OCI-LY3 (cell line): ENCODE data around the gene TULP4.

Source experiments
- H2AFZ ChIP-seq: fragments of 200-600, 300-600 bp; shearing (Covaris generic); 2 replicates; pipeline ENCODE4 v1.6.0; 2014; ENCODE audit warnings: antibody characterized with exemption, low read depth, low read length
- H3K27ac ChIP-seq: fragments of 200-600, 300-600 bp; sonication (generic); 2 replicates; pipeline ENCODE4 v1.5.1; 2014; ENCODE audit warnings: mild to moderate bottlenecking, low read length, moderate library complexity, mixed read lengths
- H3K27me3 ChIP-seq: fragments of 200-600, 300-600 bp; sonication (generic); 2 replicates; pipeline ENCODE4 v1.6.1; 2014; ENCODE audit warnings: low read depth, low read length, mixed read lengths
- H3K36me3 ChIP-seq: fragments of 200-600, 300-600 bp; sonication (generic); replicated peaks from 2 replicates; pipeline ENCODE3; 2014; ENCODE audit warnings: low read depth, low read length, mixed read lengths
- H3K4me1 ChIP-seq: fragments of 300-600, 200-600 bp; sonication (generic); 2 replicates; pipeline ENCODE4 v1.6.1; 2014; ENCODE audit warnings: low read length, mixed read lengths
- H3K4me2 ChIP-seq: fragments of 200-600, 300-600 bp; sonication (generic); 2 replicates; pipeline ENCODE4 v1.6.1; 2014; ENCODE audit warnings: low read length, mixed read lengths
- H3K4me3 ChIP-seq: fragments of 300-600, 200-600 bp; sonication (generic); 2 replicates; pipeline ENCODE4 v1.5.1; 2014; ENCODE audit warnings: antibody characterized with exemption, mild to moderate bottlenecking, low read length, moderate library complexity
- H3K79me2 ChIP-seq: fragments of 300-600, 200-600 bp; shearing (Covaris generic); 2 replicates; pipeline ENCODE4 v1.6.1; 2014; ENCODE audit warnings: mild to moderate bottlenecking, low read length, mixed read lengths
- H3K9ac ChIP-seq: fragments of 300-600, 200-600 bp; shearing (Covaris generic); 2 replicates; pipeline ENCODE4 v1.6.0; 2014; ENCODE audit warnings: mild to moderate bottlenecking, low read length, moderate library complexity
- H3K9me3 ChIP-seq: fragments of 200-600, 300-600 bp; shearing (Covaris generic); 2 replicates; pipeline ENCODE4 v1.6.1; 2014; ENCODE audit warnings: low read length, mixed read lengths; ENCODE audit not compliant: insufficient read depth
- H4K20me1 ChIP-seq: fragments of 200-600, 300-600 bp; sonication (generic); 2 replicates; pipeline ENCODE4 v1.6.1; 2016; ENCODE audit warnings: low read length, mixed read lengths; ENCODE audit not compliant: insufficient read depth
- EZH2phosphoT487 ChIP-seq: fragments of 200-600 bp; shearing (Covaris generic); IDR thresholded peaks from 2 replicates; pipeline ENCODE4 v1.6.1; 2018; ENCODE audit warnings: antibody characterized with exemption, mixed run types, low read depth
- TF ChIP-seq, protein P1 (sequence below): fragments of 200-600, 300-600 bp; sonication (generic); IDR thresholded peaks from 2 replicates; pipeline ENCODE4 v1.5.1; 2014; ENCODE audit warnings: antibody characterized with exemption, low read length, low read depth

Gene TULP4

GRCh38 chr6:158278004-158278403, 34.3 kb upstream of the TULP4 start:
- Histone ChIP-seq H3K4me1 (peaks cover under 1% of the 10 kb centered on the region), H3K27me3 (no peaks in the 10 kb centered on the region), H3K4me2 (no peak overlapping the region), H4K20me1 (no peaks in the 10 kb centered on the region), H3K9me3 (no peaks in the 10 kb centered on the region), H3K9ac (no peak overlapping the region), H3K27ac (no peak overlapping the region), H2AFZ (no peak overlapping the region), H3K79me2 (no peaks in the 10 kb centered on the region), H3K4me3 (no peak overlapping the region), H3K36me3 (no peaks in the 10 kb centered on the region)
- no peak for TF ChIP-seq EZH2phosphoT487
- TF ChIP-seq, protein P1, sequence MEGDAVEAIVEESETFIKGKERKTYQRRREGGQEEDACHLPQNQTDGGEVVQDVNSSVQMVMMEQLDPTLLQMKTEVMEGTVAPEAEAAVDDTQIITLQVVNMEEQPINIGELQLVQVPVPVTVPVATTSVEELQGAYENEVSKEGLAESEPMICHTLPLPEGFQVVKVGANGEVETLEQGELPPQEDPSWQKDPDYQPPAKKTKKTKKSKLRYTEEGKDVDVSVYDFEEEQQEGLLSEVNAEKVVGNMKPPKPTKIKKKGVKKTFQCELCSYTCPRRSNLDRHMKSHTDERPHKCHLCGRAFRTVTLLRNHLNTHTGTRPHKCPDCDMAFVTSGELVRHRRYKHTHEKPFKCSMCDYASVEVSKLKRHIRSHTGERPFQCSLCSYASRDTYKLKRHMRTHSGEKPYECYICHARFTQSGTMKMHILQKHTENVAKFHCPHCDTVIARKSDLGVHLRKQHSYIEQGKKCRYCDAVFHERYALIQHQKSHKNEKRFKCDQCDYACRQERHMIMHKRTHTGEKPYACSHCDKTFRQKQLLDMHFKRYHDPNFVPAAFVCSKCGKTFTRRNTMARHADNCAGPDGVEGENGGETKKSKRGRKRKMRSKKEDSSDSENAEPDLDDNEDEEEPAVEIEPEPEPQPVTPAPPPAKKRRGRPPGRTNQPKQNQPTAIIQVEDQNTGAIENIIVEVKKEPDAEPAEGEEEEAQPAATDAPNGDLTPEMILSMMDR = no peak

- no peaks in the 10 kb centered on the region for H4K20me1 ChIP-seq
- no peak overlapping the region for H2AFZ ChIP-seq
- no peaks in the 10 kb centered on the region for H3K27me3 ChIP-seq
- H3K9ac ChIP-seq = no peak overlapping the region
- H3K27ac ChIP-seq = no peak overlapping the region
- H3K9me3 ChIP-seq = no peaks in the 10 kb centered on the region
- no peaks in the 10 kb centered on the region for H3K36me3 ChIP-seq
- H3K79me2 ChIP-seq = no peaks in the 10 kb centered on the region
- peaks cover 17% of the 10 kb centered on the region for H3K4me1 ChIP-seq
- no peak overlapping the region for H3K4me2 ChIP-seq
- H3K4me3 ChIP-seq = no peak overlapping the region
- TF ChIP-seq EZH2phosphoT487 = no peak
- TF ChIP-seq, protein P1 = no peak
Measured at GRCh38 chr6:158279615-158280014, 32.6 kb upstream of the TULP4 start.

GRCh38 chr6:158283304-158283980, 28.8 kb upstream of the TULP4 start:
- H3K4me2 ChIP-seq = peak overlapping the region; percentile 77
- no peaks in the 10 kb centered on the region for H3K9me3 ChIP-seq
- peaks cover 21% of the 10 kb centered on the region for H3K4me1 ChIP-seq
- peak overlapping the region; percentile 60 for H3K4me3 ChIP-seq
- H3K27ac ChIP-seq = peak overlapping the region; percentile 68
- no peaks in the 10 kb centered on the region for H3K27me3 ChIP-seq
- H3K79me2 ChIP-seq = no peaks in the 10 kb centered on the region
- H4K20me1 ChIP-seq = no peaks in the 10 kb centered on the region
- peak overlapping the region; percentile 43 for H3K9ac ChIP-seq
- TF ChIP-seq, protein P1 = no peak
- no peak for TF ChIP-seq EZH2phosphoT487
- H3K36me3 ChIP-seq = no peaks in the 10 kb centered on the region
- no peak overlapping the region for H2AFZ ChIP-seq

- no peaks in the 10 kb centered on the region for H3K79me2 ChIP-seq
- no peaks in the 10 kb centered on the region for H4K20me1 ChIP-seq
- TF ChIP-seq EZH2phosphoT487 = no peak
- TF ChIP-seq, protein P1 = no peak
- peak overlapping the region; percentile 77 for H3K4me2 ChIP-seq
- peaks cover 21% of the 10 kb centered on the region for H3K4me1 ChIP-seq
- peak overlapping the region; percentile 60 for H3K4me3 ChIP-seq
- H3K27ac ChIP-seq = peak overlapping the region; percentile 68
- no peak overlapping the region for H2AFZ ChIP-seq
- H3K27me3 ChIP-seq = no peaks in the 10 kb centered on the region
- no peaks in the 10 kb centered on the region for H3K9me3 ChIP-seq
- peak overlapping the region; percentile 43 for H3K9ac ChIP-seq
- no peaks in the 10 kb centered on the region for H3K36me3 ChIP-seq
Measured at GRCh38 chr6:158284007-158284875, 28.0 kb upstream of the TULP4 start.
